K562 (cell line): ENCODE data around the gene IL1F10. TPM values are rescaled to one million over a fixed set of nuclear protein-coding genes. Genes with fewer than 3 reads are reported as not detected.

Source experiments
- ATAC-seq: fragments of 200-7000 bp; cut with Tn5 transposase; 3 replicates; pipeline ENCODE4 v1.9.1; 2020; ENCODE audit warnings: moderate library complexity
- BruUV-seq: library from RNA; stranded (reverse); fragments of 400-500 nt; replicated peaks from 2 replicates; lab custom pipeline; 2021; lab: Mats Ljungman, UMichigan
- CTCF ChIA-PET: fragments of 300-600 bp; formaldehyde crosslinking; extraction: SDS; loops from one replicate; lab custom pipeline; 2021; ENCODE audit warnings: low intra/inter-chr PET ratio; lab: Yijun Ruan, JAX
- POLR2A ChIA-PET: fragments of 300-600, 350-650 bp; sonication (Branson Sonifier 250); formaldehyde crosslinking; extraction: SDS; loops from one replicate; lab custom pipeline; 2021; ENCODE audit warnings: antibody characterized with exemption, inconsistent platforms; lab: Yijun Ruan, JAX
- DNase-seq, 4 experiments: peaks; one replicate each; pipeline versions ENCODE4 v3.0.0 to v3.0.0-alpha.2; 2011 to 2018; ENCODE audit warnings: low spot score in 3 of 4, mixed read lengths in 3 of 4; ENCODE audit errors: extremely low read depth in 1 of 4
- FAIRE-seq: peaks from 2 replicates; lab custom pipeline; 2011; peaks lifted over from hg19 to GRCh38; lab: Jason Lieb, UNC
- H2AFZ ChIP-seq: 2 replicates; pipeline ENCODE4 v1.6.0; 2011; ENCODE audit warnings: low read depth, low read length, control low read depth, inconsistent platforms
- H3K27ac ChIP-seq: fragments of 200-600 bp; 3 replicates; pipeline ENCODE4 v1.8.0; 2011; ENCODE audit warnings: low read depth, mild to moderate bottlenecking, control low read depth, inconsistent platforms, low read length, moderate library complexity, mixed read lengths; ENCODE audit errors: extremely low read depth
- H3K27me3 ChIP-seq, 2 experiments: fragments of 300-600 bp in 1 of 2; 2 replicates in 1 of 2; 3 replicates in 1 of 2; pipeline versions ENCODE4 v1.6.0 to v1.8.0; 2011; ENCODE audit warnings: inconsistent platforms in 2 of 2, low read length in 2 of 2, mild to moderate bottlenecking in 1 of 2, mixed read lengths in 1 of 2, moderate library complexity in 1 of 2; ENCODE audit not compliant: control insufficient read depth in 2 of 2, insufficient read depth in 2 of 2
- H3K36me3 ChIP-seq: fragments of 300-600 bp; 3 replicates; pipeline ENCODE4 v1.8.0; 2011; ENCODE audit warnings: mild to moderate bottlenecking, low read length, inconsistent platforms; ENCODE audit not compliant: control insufficient read depth, insufficient read depth
- H3K4me1 ChIP-seq, 2 experiments: fragments of 200-600 bp in 1 of 2; replicated peaks in 1 of 2; 2 replicates in 1 of 2; 3 replicates in 1 of 2; pipeline versions ENCODE4 v1.5.1 to v1.8.0; 2011; ENCODE audit warnings: inconsistent platforms in 2 of 2, low read length in 2 of 2, mild to moderate bottlenecking in 1 of 2, mixed read lengths in 1 of 2, moderate library complexity in 1 of 2; ENCODE audit not compliant: control insufficient read depth in 2 of 2, insufficient read depth in 2 of 2
- H3K4me2 ChIP-seq: 2 replicates; pipeline ENCODE4 v1.6.1; 2011; ENCODE audit warnings: low read length, control low read depth, inconsistent platforms, mixed read lengths; ENCODE audit not compliant: insufficient read depth
- H3K4me3 ChIP-seq: fragments of 200-600 bp; sonication (generic), shearing (Covaris generic); 2 replicates; pipeline ENCODE4 v1.5.1; 2016; ENCODE audit warnings: control low read depth, inconsistent platforms
- H3K79me2 ChIP-seq: fragments of 200-600 bp; 3 replicates; pipeline ENCODE4 v1.8.0; 2011; ENCODE audit warnings: low read length, inconsistent platforms; ENCODE audit not compliant: control insufficient read depth, insufficient read depth
- H3K9ac ChIP-seq, 2 experiments: 2 replicates each; pipeline versions ENCODE4 v1.6.0 to v1.6.1; 2011; ENCODE audit warnings: low read depth in 2 of 2, low read length in 2 of 2, control low read depth in 1 of 2, inconsistent platforms in 1 of 2, mild to moderate bottlenecking in 1 of 2, mixed read lengths in 1 of 2; ENCODE audit not compliant: insufficient read depth in 1 of 2
- H3K9me1 ChIP-seq: one replicate; pipeline ENCODE4 v1.6.0; 2011; ENCODE audit warnings: inconsistent platforms, mild to moderate bottlenecking, low read length, moderate library complexity; ENCODE audit not compliant: control insufficient read depth, insufficient read depth
- H3K9me3 ChIP-seq: replicated peaks from 2 replicates; pipeline ENCODE4 v1.5.1; 2011; ENCODE audit warnings: low read depth, low read length, inconsistent platforms; ENCODE audit not compliant: control insufficient read depth, insufficient read depth
- H4K20me1 ChIP-seq: replicated peaks from 2 replicates; pipeline ENCODE4 v1.6.1; 2011; ENCODE audit warnings: low read length, inconsistent platforms, mixed read lengths; ENCODE audit not compliant: control insufficient read depth, insufficient read depth
- CREM ChIP-seq: IDR thresholded peaks from 2 replicates; pipeline ENCODE4 v1.6.1; 2014; ENCODE audit warnings: antibody characterized with exemption, low read depth
- JUN ChIP-seq, 2 experiments: sonication (generic) in 1 of 2; formaldehyde crosslinking in 1 of 2; IDR thresholded peaks; 2 replicates each; pipeline versions ENCODE4 v1.6.1 to v1.8.0; 2012 to 2022; ENCODE audit warnings: borderline replicate concordance in 2 of 2, mild to moderate bottlenecking in 2 of 2, improper control_type of control experiment in 1 of 2, low read depth in 1 of 2, low read length in 1 of 2, missing genetic modification reagents in 1 of 2
- KLF16 ChIP-seq: IDR thresholded peaks from 2 replicates; pipeline ENCODE4 v1.6.1; 2016; ENCODE audit warnings: antibody characterized with exemption
- MAFK ChIP-seq: IDR thresholded peaks from 2 replicates; pipeline ENCODE4 v1.6.1; 2011; ENCODE audit warnings: low read length, improper control_type of control experiment
- MAZ ChIP-seq, 2 experiments: fragments of 450-650 bp in 1 of 2; sonication (generic) in 1 of 2; formaldehyde crosslinking; IDR thresholded peaks in 1 of 2; conservative IDR thresholded peaks in 1 of 2; 2 replicates each; pipeline versions ENCODE4 v1.4.0 to v1.5.0; 2020; ENCODE audit warnings: mild to moderate bottlenecking in 1 of 2, missing genetic modification reagents in 1 of 2
- OTX1 ChIP-seq: fragments of 450-650 bp; formaldehyde crosslinking; IDR thresholded peaks from 2 replicates; pipeline ENCODE4 v1.4.0; 2022; ENCODE audit warnings: mild to moderate bottlenecking
- PHF8 ChIP-seq: fragments of 200-600 bp; sonication (generic); IDR thresholded peaks from 2 replicates; pipeline ENCODE4 v1.6.1; 2012; ENCODE audit warnings: mixed run types, mild to moderate bottlenecking, inconsistent platforms, low read length, moderate library complexity, borderline replicate concordance
- PTBP1 ChIP-seq: fragments of 200-400 bp; formaldehyde crosslinking; IDR thresholded peaks from 2 replicates; pipeline ENCODE4 v1.6.1; 2017; ENCODE audit warnings: low read depth, low read length
- PTTG1 ChIP-seq: fragments of 450-650 bp; IDR thresholded peaks from 2 replicates; pipeline ENCODE4 v1.6.1; 2016; ENCODE audit warnings: low read depth, mild to moderate bottlenecking, missing genetic modification characterization, missing compliant biosample characterization
- SMARCC2 ChIP-seq: fragments of 450-650 bp; IDR thresholded peaks from 2 replicates; pipeline ENCODE4 v1.6.1; 2017; ENCODE audit warnings: antibody characterized with exemption, moderate library complexity, mild to moderate bottlenecking, low read depth
- SP1 ChIP-seq: sonication (generic); formaldehyde crosslinking; IDR thresholded peaks from 2 replicates; pipeline ENCODE4 v1.8.1; 2022; ENCODE audit warnings: mild to moderate bottlenecking, missing genetic modification reagents
- SREBF1 ChIP-seq: fragments of 150-350 bp; IDR thresholded peaks from 2 replicates; pipeline ENCODE4 v1.6.1; 2014; ENCODE audit warnings: antibody characterized with exemption, low read depth, low read length, borderline replicate concordance
- SRSF3 ChIP-seq: fragments of 200-400 bp; formaldehyde crosslinking; IDR thresholded peaks from 2 replicates; pipeline ENCODE4 v1.6.1; 2016; ENCODE audit warnings: mild to moderate bottlenecking, low read length, moderate library complexity; ENCODE audit not compliant: insufficient read depth
- TBL1XR1 ChIP-seq, 2 experiments: IDR thresholded peaks; 2 replicates each; pipeline ENCODE4 v1.6.1; 2012; ENCODE audit warnings: improper control_type of control experiment in 2 of 2, low read length in 2 of 2, mild to moderate bottlenecking in 1 of 2
- ZNF274 ChIP-seq: IDR thresholded peaks from 2 replicates; pipeline ENCODE4 v1.6.1; 2011; ENCODE audit warnings: low read depth, mild to moderate bottlenecking, low read length, moderate library complexity, borderline replicate concordance
- WGBS: fragments of 100-300 bp; shearing (Covaris generic); methylation state at CpG from one replicate; pipeline ENCODE4 v1.1.6; 2016; ENCODE audit warnings: low coverage, mixed read lengths; ENCODE audit not compliant: insufficient coverage; ENCODE audit errors: missing lambda C conversion rate; 5-methylcytosine and 5-hydroxymethylcytosine counted together
- in situ Hi-C: fragments of 300-500 bp; cut with MboI; formaldehyde crosslinking; loops from 4 replicates; pipeline ENCODE4 v1.15.0; 2018; ENCODE audit warnings: inconsistent platforms, mixed read lengths
- intact Hi-C: fragments of 100-400 bp; cut with micrococcal nuclease; formaldehyde crosslinking; loops from 2 replicates; pipeline ENCODE4 v1.14.2; 2022
- polyA plus RNA-seq, 8 experiments: library from polyadenylated mRNA; depleted of rRNA in 4 of 8; stranded (reverse) in 5 of 8; unstranded in 3 of 8; fragments of >200 nt; fragmentation: Nextera tagmentation in 2 of 8; fragmentation: Illumina TruSeq in 1 of 8; extraction: Ambion mirVana in 2 of 8; extraction: Trizol in 1 of 8; gene quantifications; 2 replicates each; pipeline versions ENCODE4 v1.2.1 to v1.2.3, GENCODE V29; 2011 to 2014; ENCODE audit warnings: inconsistent platforms in 1 of 8, missing spikeins in 1 of 8
- total RNA-seq, 7 experiments: library from RNA; depleted of rRNA in 6 of 7; stranded (reverse); fragments of >200 nt in 6 of 7; fragmentation: Illumina TruSeq in 2 of 7; extraction: Trizol in 2 of 7; gene quantifications; 2 replicates each; pipeline versions ENCODE4 v1.2.1 to v1.2.3, GENCODE V29; 2011 to 2021; ENCODE audit warnings: low replicate concordance in 1 of 7
- TF ChIP-seq, protein P1 (sequence below): IDR thresholded peaks from 2 replicates; pipeline ENCODE4 v1.6.1; 2014; ENCODE audit warnings: antibody characterized with exemption

The IL1F10 gene
- total and polyA plus RNA-seq, 9 of the 15 experiments (the other 6 are each of a cell fraction or from before 2014, with no cell fraction given), result not detected

DNA sequence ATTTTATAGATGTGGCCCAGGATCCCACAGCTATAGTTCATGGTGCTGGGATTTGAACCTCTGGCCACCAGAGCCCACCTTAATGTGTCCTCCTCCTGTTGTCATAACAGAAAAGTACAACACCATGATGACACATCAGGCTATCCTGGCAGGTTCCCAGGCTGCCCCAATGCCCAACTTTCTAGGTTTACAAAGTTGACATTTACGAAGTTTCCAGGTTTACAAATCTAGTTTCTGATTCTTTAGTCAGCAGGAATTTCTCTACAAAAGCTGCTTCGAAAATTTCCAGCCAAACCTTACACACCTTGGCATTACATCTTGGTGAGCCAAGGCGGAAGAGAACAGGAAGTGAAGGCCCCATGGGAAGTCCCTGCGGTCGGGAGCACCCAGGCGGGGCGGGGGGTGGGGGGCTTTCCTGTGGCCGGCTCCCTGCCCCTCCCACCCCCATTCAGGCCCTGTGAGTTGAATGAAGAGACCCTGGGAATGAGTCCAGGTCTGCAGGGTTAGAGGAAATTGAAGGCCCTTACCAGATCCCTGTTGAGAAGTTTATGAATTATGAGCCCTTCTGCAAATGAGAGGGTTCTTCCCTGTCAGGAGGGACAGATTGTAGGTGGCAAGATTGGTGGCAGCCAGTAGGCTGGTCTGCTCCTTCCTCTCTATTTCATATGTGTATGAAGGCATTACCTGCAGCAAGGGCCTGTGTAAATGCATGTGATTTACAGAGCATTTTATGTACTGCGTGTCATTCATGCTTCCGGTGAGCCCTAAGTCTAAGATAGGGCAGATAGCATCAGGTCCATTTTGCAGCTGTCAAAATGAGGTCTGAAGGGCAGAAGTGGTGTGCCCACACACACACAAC, 48.6 kb downstream of the IL1F10 start:
- ATAC-seq, result no peak
- Histone ChIP-seq H3K36me3 (no peaks in the 10 kb centered on the region), H3K4me1 (peaks cover 4 to 12% of the 10 kb centered on the region in 2 experiments; a peak in 4 of 5 replicates), H3K4me2 (no peak overlapping the region), H3K9me1 (no peaks in the 10 kb centered on the region), H4K20me1 (no peaks in the 10 kb centered on the region), H3K27me3 (peaks cover 5 to 9% of the 10 kb centered on the region in 2 experiments; a peak in 4 of 5 replicates), H3K4me3 (no peak overlapping the region), H3K9ac (no peak overlapping the region), H2AFZ (no peak overlapping the region), H3K9me3 (no peaks in the 10 kb centered on the region), H3K27ac (no peak overlapping the region), H3K79me2 (no peaks in the 10 kb centered on the region)
- FAIRE-seq, result no peak
- CTCF ChIA-PET, result no interaction called here
- no TSS peak for BruUV-seq
- POLR2A ChIA-PET, result interaction anchor here (1.3 kb wide), 1 partner anchor 16 kb away, joined by 4 read pairs; no protein-coding TSS in a partner anchor
- in situ Hi-C loops (no loop called here), intact Hi-C loops (no loop called here)
- no peak for DNase-seq
- TF ChIP-seq CREM, result no peak
- no peak for TF ChIP-seq TBL1XR1 (IDR thresholded peaks at IDR 0.05; ENCODE audit: low read length in 2 of 2)
- TF ChIP-seq SMARCC2, result no peak
- no peak for TF ChIP-seq SRSF3
- TF ChIP-seq, protein P1, sequence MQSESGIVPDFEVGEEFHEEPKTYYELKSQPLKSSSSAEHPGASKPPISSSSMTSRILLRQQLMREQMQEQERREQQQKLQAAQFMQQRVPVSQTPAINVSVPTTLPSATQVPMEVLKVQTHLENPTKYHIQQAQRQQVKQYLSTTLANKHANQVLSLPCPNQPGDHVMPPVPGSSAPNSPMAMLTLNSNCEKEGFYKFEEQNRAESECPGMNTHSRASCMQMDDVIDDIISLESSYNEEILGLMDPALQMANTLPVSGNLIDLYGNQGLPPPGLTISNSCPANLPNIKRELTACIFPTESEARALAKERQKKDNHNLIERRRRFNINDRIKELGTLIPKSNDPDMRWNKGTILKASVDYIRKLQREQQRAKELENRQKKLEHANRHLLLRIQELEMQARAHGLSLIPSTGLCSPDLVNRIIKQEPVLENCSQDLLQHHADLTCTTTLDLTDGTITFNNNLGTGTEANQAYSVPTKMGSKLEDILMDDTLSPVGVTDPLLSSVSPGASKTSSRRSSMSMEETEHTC, result no peak
- TF ChIP-seq PTTG1 (tag), result no peak
- TF ChIP-seq ZNF274, result no peak
- TF ChIP-seq OTX1 (CRISPR knock-in tag), result no peak
- TF ChIP-seq SREBF1, result no peak
- no peak for TF ChIP-seq SP1
- TF ChIP-seq MAFK, result no peak
- no peak for TF ChIP-seq KLF16
- TF ChIP-seq JUN (IDR thresholded peaks at IDR 0.05; ENCODE audit: borderline replicate concordance, low read depth, low read length), result no peak
- TF ChIP-seq JUN (CRISPR knock-in tag; IDR thresholded peaks at IDR 0.05; ENCODE audit: borderline replicate concordance), result no peak
- TF ChIP-seq PHF8, result no peak
- TF ChIP-seq MAZ (CRISPR knock-in tag; conservative IDR thresholded peaks at IDR 0.05 in 1 of 2, IDR thresholded peaks at IDR 0.05 in 1 of 2), result no peak
- no peak for TF ChIP-seq PTBP1
- 48% methylated on average over 10 of the region's 10 CpGs for WGBS
